GM12878 (cell line): ENCODE results near the gene PLEKHA7. TPM values are rescaled to one million over a fixed set of nuclear protein-coding genes. Genes with fewer than 3 reads are reported as not detected.

Experiments used
- ATAC-seq: fragments of 200-7000 bp; cut with Tn5 transposase; 3 replicates; pipeline ENCODE4 v1.9.1; 2020; ENCODE audit warnings: mild to moderate bottlenecking, moderate library complexity
- BruUV-seq: library from RNA; stranded (reverse); fragments of 400-500 nt; replicated peaks from 2 replicates; lab custom pipeline; 2021; lab: Mats Ljungman, UMichigan
- CTCF ChIA-PET: fragments of 300-600 bp; sonication (Branson Sonifier 250); formaldehyde crosslinking; extraction: SDS; loops from one replicate; lab custom pipeline; 2021; ENCODE audit warnings: inconsistent platforms; lab: Yijun Ruan, JAX
- POLR2A ChIA-PET: fragments of 350-600 bp; formaldehyde crosslinking; extraction: SDS; loops from one replicate; lab custom pipeline; 2021; ENCODE audit warnings: inconsistent platforms; lab: Charles Lee
- RAD21 ChIA-PET: fragments of 300-600 bp; sonication (Branson Sonifier 250); formaldehyde crosslinking; loops from one replicate; lab custom pipeline; 2023; ENCODE audit warnings: antibody characterized with exemption; ENCODE audit not compliant: unreplicated experiment; lab: Charles Lee
- SMC1A ChIA-PET: fragments of 300-600 bp; sonication (Branson Sonifier 250); formaldehyde crosslinking; loops from one replicate; lab custom pipeline; 2023; ENCODE audit not compliant: unreplicated experiment, uncharacterized antibody; lab: Charles Lee
- DNase-seq: peaks from one replicate; pipeline ENCODE4 v3.0.0-alpha.2; 2011; ENCODE audit warnings: low read depth, low spot score
- FAIRE-seq: peaks from 3 replicates; lab custom pipeline; 2011; peaks lifted over from hg19 to GRCh38; lab: Jason Lieb, UNC
- H2AFZ ChIP-seq: 2 replicates; pipeline ENCODE4 v1.6.0; 2011; ENCODE audit warnings: low read depth, low read length, control low read depth; ENCODE audit not compliant: control insufficient read depth
- H3K27ac ChIP-seq: 2 replicates; pipeline ENCODE4 v1.5.1; 2011; ENCODE audit warnings: control low read depth; ENCODE audit not compliant: control insufficient read depth, insufficient read depth
- H3K27me3 ChIP-seq, 2 experiments: replicated peaks in 1 of 2; 2 replicates each; pipeline versions ENCODE4 v1.6.0 to v1.6.1; 2011; ENCODE audit warnings: low read length in 1 of 2; ENCODE audit not compliant: control insufficient read depth in 2 of 2, insufficient read depth in 2 of 2
- H3K36me3 ChIP-seq, 2 experiments: 2 replicates each; pipeline ENCODE4 v1.5.1; 2011; ENCODE audit warnings: low read length in 1 of 2; ENCODE audit not compliant: control insufficient read depth in 2 of 2, insufficient read depth in 2 of 2
- H3K4me1 ChIP-seq: 2 replicates; pipeline ENCODE4 v1.6.1; 2011; ENCODE audit warnings: mild to moderate bottlenecking, low read length, moderate library complexity, mixed read lengths; ENCODE audit not compliant: control insufficient read depth, insufficient read depth
- H3K4me2 ChIP-seq: 2 replicates; pipeline ENCODE4 v1.6.0; 2011; ENCODE audit warnings: control low read depth; ENCODE audit not compliant: control insufficient read depth, insufficient read depth
- H3K4me3 ChIP-seq: fragments of 200-600 bp; sonication (generic); 2 replicates; pipeline ENCODE4 v1.5.1; 2016
- H3K79me2 ChIP-seq: 2 replicates; pipeline ENCODE4 v1.6.0; 2011; ENCODE audit warnings: low read length; ENCODE audit not compliant: control insufficient read depth, insufficient read depth
- H3K9ac ChIP-seq: 2 replicates; pipeline ENCODE4 v1.8.0; 2011; ENCODE audit warnings: low read length, control low read depth, mixed read lengths; ENCODE audit not compliant: control insufficient read depth, insufficient read depth
- H3K9me3 ChIP-seq: replicated peaks from 3 replicates; pipeline ENCODE4 v1.5.1; 2011; ENCODE audit warnings: mild to moderate bottlenecking, low read length; ENCODE audit not compliant: control insufficient read depth, insufficient read depth
- H4K20me1 ChIP-seq: 2 replicates; pipeline ENCODE4 v1.6.0; 2011; ENCODE audit not compliant: control insufficient read depth, insufficient read depth
- ATF2 ChIP-seq: IDR thresholded peaks from 2 replicates; pipeline ENCODE4 v1.6.1; 2012; ENCODE audit warnings: low read length, inconsistent platforms
- BRCA1 ChIP-seq: IDR thresholded peaks from 2 replicates; pipeline ENCODE4 v1.6.1; 2011; ENCODE audit warnings: low read depth, low read length, improper control_type of control experiment
- CBFB ChIP-seq: IDR thresholded peaks from 2 replicates; pipeline ENCODE4 v1.6.1; 2016; ENCODE audit warnings: antibody characterized with exemption, low read depth
- CREM ChIP-seq: IDR thresholded peaks from 2 replicates; pipeline ENCODE4 v1.6.1; 2014; ENCODE audit warnings: antibody characterized with exemption, low read depth
- EZH2 ChIP-seq: IDR thresholded peaks from 2 replicates; pipeline ENCODE4 v1.6.1; 2012; ENCODE audit warnings: low read depth, mild to moderate bottlenecking, control low read depth, inconsistent platforms, low read length, borderline replicate concordance; ENCODE audit not compliant: control insufficient read depth
- HSF1 ChIP-seq: fragments of 150-350 bp; IDR thresholded peaks from 2 replicates; pipeline ENCODE4 v1.6.1; 2014; ENCODE audit warnings: mild to moderate bottlenecking, low read depth, low read length
- MEF2B ChIP-seq: fragments of 450-650 bp; IDR thresholded peaks from 2 replicates; pipeline ENCODE4 v1.6.1; 2018; ENCODE audit warnings: mild to moderate bottlenecking, moderate library complexity; ENCODE audit not compliant: partially characterized antibody, poor library complexity, severe bottlenecking
- MTA2 ChIP-seq: fragments of 450-650 bp; IDR thresholded peaks from 2 replicates; pipeline ENCODE4 v1.6.1; 2016; ENCODE audit warnings: low read depth, mild to moderate bottlenecking, moderate library complexity
- SP1 ChIP-seq: IDR thresholded peaks from one replicate; pipeline ENCODE4 v1.6.1; 2011; ENCODE audit warnings: low read depth, low read length
- SUPT20H ChIP-seq: IDR thresholded peaks from 2 replicates; pipeline ENCODE4 v1.6.1; 2011; ENCODE audit warnings: low read depth, mild to moderate bottlenecking, low read length, moderate library complexity, borderline replicate concordance; ENCODE audit not compliant: control insufficient read depth
- TCF7 ChIP-seq: IDR thresholded peaks from 2 replicates; pipeline ENCODE4 v1.6.1; 2014; ENCODE audit warnings: antibody characterized with exemption, borderline replicate concordance
- WGBS: methylation state at CpG from one replicate; pipeline ENCODE4 v1.1.6; 2016; ENCODE audit warnings: low lambda C conversion rate; ENCODE audit not compliant: insufficient replicate concordance, insufficient coverage; ENCODE audit errors: missing lambda C conversion rate; 5-methylcytosine and 5-hydroxymethylcytosine counted together
- in situ Hi-C: fragments of 300-500 bp; cut with MboI; formaldehyde crosslinking; loops from 9 replicates; pipeline ENCODE4 v1.14.3; 2018; ENCODE audit warnings: mixed read lengths
- intact Hi-C: fragments of 100-400 bp; cut with micrococcal nuclease; formaldehyde crosslinking; loops from one replicate; pipeline ENCODE4 v1.14.2; 2022; ENCODE audit not compliant: unreplicated experiment
- polyA plus RNA-seq, 11 experiments: library from polyadenylated mRNA; depleted of rRNA in 4 of 11; unstranded in 6 of 11; stranded (reverse) in 5 of 11; fragments of >200 nt; fragmentation: Nextera tagmentation in 4 of 11; fragmentation: Illumina TruSeq in 1 of 11; extraction: Ambion mirVana in 4 of 11; extraction: Trizol in 1 of 11; gene quantifications; 1 replicate in 1 of 11; 2 replicates in 10 of 11; pipeline versions ENCODE4 v1.2.1 to v1.2.3, GENCODE V29; 2011 to 2016; ENCODE audit warnings: inconsistent platforms in 2 of 11, missing spikeins in 2 of 11, low read depth in 1 of 11
- total RNA-seq, 4 experiments: library from RNA; depleted of rRNA in 3 of 4; stranded (reverse); fragments of >200 nt in 3 of 4; fragmentation: Illumina TruSeq in 1 of 4; extraction: Trizol in 1 of 4; gene quantifications; 2 replicates each; pipeline versions ENCODE4 v1.2.1 to v1.2.3, GENCODE V29; 2013 to 2021

PLEKHA7 gene
- total and polyA plus RNA-seq, 10 of the 15 experiments (the other 5 are each of a cell fraction or from before 2014, with no cell fraction given): 0.45 to 5.3 (median 2.1) TPM

GRCh38 chr11:17020831-17021230 lies 6.6 kb upstream of the PLEKHA7 start:
- H3K4me2 ChIP-seq: no peak overlapping the region
- no peaks in the 10 kb centered on the region for H3K36me3 ChIP-seq
- H3K4me3 ChIP-seq: no peak overlapping the region
- DNase-seq: no peak
- no peaks in the 10 kb centered on the region for H3K79me2 ChIP-seq
- H3K9me3 ChIP-seq: no peaks in the 10 kb centered on the region
- no peak for TF ChIP-seq SP1
- TF ChIP-seq MEF2B: no peak
- TF ChIP-seq CBFB: no peak
- no peak for TF ChIP-seq ATF2
- TF ChIP-seq BRCA1: no peak
- no peak for TF ChIP-seq TCF7
- TF ChIP-seq, all 136 proteins: peak for 0
- ATAC-seq: no peak
- H3K27me3 ChIP-seq: peaks cover 0 to 2% of the 10 kb centered on the region in 2 experiments; a peak in 1 of 4 replicates
- in situ Hi-C loops: no loop called here
- no peak for FAIRE-seq
- BruUV-seq: no TSS peak
- ChIA-PET POLR2A (no interaction called here), SMC1A (no interaction called here), RAD21 (no interaction called here), CTCF (no interaction called here)
- 57% methylated on average over 1 of the region's 1 CpG for WGBS
- no peak overlapping the region for H3K9ac ChIP-seq
- H3K4me1 ChIP-seq: no peaks in the 10 kb centered on the region
- H2AFZ ChIP-seq: no peak overlapping the region
- no peak overlapping the region for H3K27ac ChIP-seq
- intact Hi-C loops: no loop called here
- no peaks in the 10 kb centered on the region for H4K20me1 ChIP-seq

GRCh38 chr11:17019232-17019631 lies 5.0 kb upstream of the PLEKHA7 start:
- CTCF ChIA-PET: interaction anchor here (0.6 to 1.2 kb wide), 2 partner anchors 18 to 230 kb away, joined by 4 to 6 read pairs; no protein-coding TSS in a partner anchor
- no peak overlapping the region for H3K27ac ChIP-seq
- no peak overlapping the region for H2AFZ ChIP-seq
- no peak overlapping the region for H3K9ac ChIP-seq
- H3K9me3 ChIP-seq: no peaks in the 10 kb centered on the region
- in situ Hi-C loops (no loop called here), intact Hi-C loops (no loop called here)
- POLR2A ChIA-PET: no interaction called here
- no peaks in the 10 kb centered on the region for H3K4me1 ChIP-seq
- DNase-seq: no peak
- 0% methylated on average over 1 of the region's 1 CpG for WGBS
- no peaks in the 10 kb centered on the region for H4K20me1 ChIP-seq
- no peak overlapping the region for H3K4me3 ChIP-seq
- no peaks in the 10 kb centered on the region for H3K36me3 ChIP-seq
- no peak for ATAC-seq
- no peaks in the 10 kb centered on the region for H3K79me2 ChIP-seq
- no peak overlapping the region for H3K4me2 ChIP-seq
- FAIRE-seq: no peak
- BruUV-seq: no TSS peak
- RAD21 ChIA-PET: no interaction called here
- SMC1A ChIA-PET: no interaction called here
- peaks cover 3 to 6% of the 10 kb centered on the region in 2 experiments; a peak in 3 of 4 replicates for H3K27me3 ChIP-seq
- TF ChIP-seq HSF1: no peak
- TF ChIP-seq MTA2: no peak
- TF ChIP-seq EZH2: no peak
- TF ChIP-seq SUPT20H: no peak
- TF ChIP-seq CREM: no peak
